ENCODE results near the gene ZNRD2. TPM values are rescaled to one million over a fixed set of nuclear protein-coding genes. Genes with fewer than 3 reads are reported as not detected.

ZNRD2 gene
- total RNA-seq, 5 donors from 2014 or later (not counting 1 experiment from before 2014, with no cell fraction given) = 32.5 to 36.9 (median 34.5) TPM

- Histone ChIP-seq H3K4me1 (ENCODE audit: control insufficient read depth in 1 of 2, extremely low read depth in 1 of 2, insufficient read depth in 2 of 2, low read length in 2 of 2) (peaks cover 15 to 36% of the 10 kb centered on the region in 2 experiments), H3K9me3 (no peaks in the 10 kb centered on the region), H3K27ac (ENCODE audit: low read length) (peak overlapping the region; percentile 47), H3K36me3 (ENCODE audit: control insufficient read depth in 2 of 2, extremely low read depth in 1 of 2, insufficient read depth in 1 of 2, low read length in 1 of 2) (peaks cover 19 to 61% of the 10 kb centered on the region in 2 donors), H3K27me3 (replicated peaks in 1 of 2; ENCODE audit: control insufficient read depth in 2 of 2, extremely low read depth in 1 of 2, insufficient read depth in 2 of 2, low read length in 1 of 2) (no peaks in the 10 kb centered on the region), H3K4me3 (ENCODE audit: control insufficient read depth in 1 of 2, extremely low read depth in 1 of 2, low read length in 1 of 2) (no peak overlapping the region)
- no peaks in the 10 kb centered on the region for H3K27me3 Mint-ChIP-seq
- H3K4me1 Mint-ChIP-seq = peaks cover 23 to 35% (median 32%) of the 10 kb centered on the region in 3 donors
- H3K27ac Mint-ChIP-seq = peak overlapping the region; percentile 74
- WGBS (ENCODE audit: insufficient coverage) = 64% methylated on average over 5 of the region's 5 CpGs
- DNase-seq = peak in 9 of 35 experiments; percentile 26 to 60 (median 47)
- H3K36me3 Mint-ChIP-seq = peaks cover 31% of the 10 kb centered on the region
- ChIA-PET POLR2A (interaction anchor here in 1 of 2 donors (0.5 kb wide), 1 partner anchor 36 kb away, joined by 8 read pairs; no protein-coding TSS in a partner anchor), CTCF (no interaction called here)
- no peaks in the 10 kb centered on the region for H3K9me3 Mint-ChIP-seq
- peak; percentile 39 to 76 (median 56) for ATAC-seq (replicated peaks in 1 of 4)
- no peak overlapping the region for H3K4me3 Mint-ChIP-seq
These were observed 40.1 kb upstream of the ZNRD2 start for GRCh38 chr11:65530157-65530496.

GRCh38 chr11:65532388-65533064 lies 37.8 kb upstream of the ZNRD2 start:
- Histone ChIP-seq H3K27me3 (replicated peaks in 1 of 2; ENCODE audit: control insufficient read depth in 2 of 2, extremely low read depth in 1 of 2, insufficient read depth in 2 of 2, low read length in 1 of 2) (no peaks in the 10 kb centered on the region), H3K9me3 (no peaks in the 10 kb centered on the region), H3K4me1 (ENCODE audit: control insufficient read depth in 1 of 2, extremely low read depth in 1 of 2, insufficient read depth in 2 of 2, low read length in 2 of 2) (peaks cover 7 to 17% of the 10 kb centered on the region in 2 experiments), H3K4me3 (ENCODE audit: control insufficient read depth in 1 of 2, extremely low read depth in 1 of 2, low read length in 1 of 2) (no peak overlapping the region), H3K27ac (ENCODE audit: low read length) (no peak overlapping the region), H3K36me3 (ENCODE audit: control insufficient read depth in 2 of 2, extremely low read depth in 1 of 2, insufficient read depth in 1 of 2, low read length in 1 of 2) (peaks cover 28 to 69% of the 10 kb centered on the region in 2 donors)
- Mint-ChIP-seq H3K4me3 (no peak overlapping the region), H3K27me3 (no peaks in the 10 kb centered on the region), H3K9me3 (no peaks in the 10 kb centered on the region), H3K4me1 (peaks cover 14 to 17% (median 16%) of the 10 kb centered on the region in 3 donors), H3K27ac (no peak overlapping the region), H3K36me3 (peaks cover 28% of the 10 kb centered on the region)
- DNase-seq (no peak), ATAC-seq (replicated peaks in 1 of 4) (no peak)
- POLR2A ChIA-PET = no interaction called here
- CTCF ChIA-PET = no interaction called here
- WGBS (ENCODE audit: insufficient coverage) = 96% methylated on average over 11 of the region's 15 CpGs

GRCh38 chr11:65535102-65535501 lies 35.2 kb upstream of the ZNRD2 start:
- no peaks in the 10 kb centered on the region for H3K9me3 ChIP-seq
- no peak overlapping the region for H3K27ac Mint-ChIP-seq
- H3K4me1 ChIP-seq (ENCODE audit: control insufficient read depth in 1 of 2, extremely low read depth in 1 of 2, insufficient read depth in 2 of 2, low read length in 2 of 2) = peaks cover 1 to 13% of the 10 kb centered on the region in 2 experiments
- peaks cover 32 to 66% of the 10 kb centered on the region in 2 donors for H3K36me3 ChIP-seq (ENCODE audit: control insufficient read depth in 2 of 2, extremely low read depth in 1 of 2, insufficient read depth in 1 of 2, low read length in 1 of 2)
- peaks cover 18% of the 10 kb centered on the region for H3K36me3 Mint-ChIP-seq
- no peak overlapping the region for H3K4me3 Mint-ChIP-seq
- CTCF ChIA-PET = no interaction called here
- 95% methylated on average over 8 of the region's 9 CpGs for WGBS (ENCODE audit: insufficient coverage)
- H3K27ac ChIP-seq (ENCODE audit: low read length) = no peak overlapping the region
- no peaks in the 10 kb centered on the region for H3K9me3 Mint-ChIP-seq
- ATAC-seq (replicated peaks in 1 of 4) (no peak), DNase-seq (no peak)
- H3K27me3 ChIP-seq (replicated peaks in 1 of 2; ENCODE audit: control insufficient read depth in 2 of 2, extremely low read depth in 1 of 2, insufficient read depth in 2 of 2, low read length in 1 of 2) = no peaks in the 10 kb centered on the region
- H3K4me3 ChIP-seq (ENCODE audit: control insufficient read depth in 1 of 2, extremely low read depth in 1 of 2, low read length in 1 of 2) = no peak overlapping the region
- H3K27me3 Mint-ChIP-seq = no peaks in the 10 kb centered on the region
- peaks cover 3% of the 10 kb centered on the region in 3 donors for H3K4me1 Mint-ChIP-seq
- POLR2A ChIA-PET = no interaction called here

- POLR2A ChIA-PET = no interaction called here
- DNase-seq (no peak), ATAC-seq (replicated peaks in 1 of 4) (no peak)
- H3K27ac ChIP-seq (ENCODE audit: low read length) = no peak overlapping the region
- H3K9me3 ChIP-seq = no peaks in the 10 kb centered on the region
- 89% methylated on average over 7 of the region's 12 CpGs for WGBS (ENCODE audit: insufficient coverage)
- CTCF ChIA-PET = interaction anchor here in 1 of 2 donors (0.6 kb wide), 1 partner anchor 590 kb away, joined by 8 read pairs; no protein-coding TSS in a partner anchor
- Mint-ChIP-seq H3K4me3 (no peak overlapping the region), H3K4me1 (peaks cover 6 to 9% (median 8%) of the 10 kb centered on the region in 3 donors), H3K36me3 (peaks cover 9% of the 10 kb centered on the region), H3K27me3 (no peaks in the 10 kb centered on the region), H3K27ac (peak overlapping the region in 1 of 2 donors; percentile 76), H3K9me3 (no peaks in the 10 kb centered on the region)
- no peak overlapping the region for H3K4me3 ChIP-seq (ENCODE audit: control insufficient read depth in 1 of 2, extremely low read depth in 1 of 2, low read length in 1 of 2)
- no peaks in the 10 kb centered on the region for H3K27me3 ChIP-seq (replicated peaks in 1 of 2; ENCODE audit: control insufficient read depth in 2 of 2, extremely low read depth in 1 of 2, insufficient read depth in 2 of 2, low read length in 1 of 2)
- H3K4me1 ChIP-seq (ENCODE audit: control insufficient read depth in 1 of 2, extremely low read depth in 1 of 2, insufficient read depth in 2 of 2, low read length in 2 of 2) = peaks cover 7 to 17% of the 10 kb centered on the region in 2 experiments
- peaks cover 24 to 51% of the 10 kb centered on the region in 2 donors for H3K36me3 ChIP-seq (ENCODE audit: control insufficient read depth in 2 of 2, extremely low read depth in 1 of 2, insufficient read depth in 1 of 2, low read length in 1 of 2)
These were observed 33.6 kb upstream of the ZNRD2 start for GRCh38 chr11:65536412-65537295.

- Mint-ChIP-seq H3K27ac (peak overlapping the region in 1 of 2 donors; percentile 61), H3K27me3 (no peaks in the 10 kb centered on the region), H3K9me3 (no peaks in the 10 kb centered on the region), H3K4me3 (peak overlapping the region in 2 of 3 donors; percentile 21 to 36), H3K36me3 (peaks cover 9% of the 10 kb centered on the region), H3K4me1 (peaks cover 12 to 13% (median 12%) of the 10 kb centered on the region in 3 donors)
- Histone ChIP-seq H3K36me3 (ENCODE audit: control insufficient read depth in 2 of 2, extremely low read depth in 1 of 2, insufficient read depth in 1 of 2, low read length in 1 of 2) (peaks cover 23 to 47% of the 10 kb centered on the region in 2 donors), H3K4me1 (ENCODE audit: control insufficient read depth in 1 of 2, extremely low read depth in 1 of 2, insufficient read depth in 2 of 2, low read length in 2 of 2) (peaks cover 8 to 21% of the 10 kb centered on the region in 2 experiments), H3K27me3 (replicated peaks in 1 of 2; ENCODE audit: control insufficient read depth in 2 of 2, extremely low read depth in 1 of 2, insufficient read depth in 2 of 2, low read length in 1 of 2) (no peaks in the 10 kb centered on the region), H3K9me3 (no peaks in the 10 kb centered on the region), H3K4me3 (ENCODE audit: control insufficient read depth in 1 of 2, extremely low read depth in 1 of 2, low read length in 1 of 2) (no peak overlapping the region), H3K27ac (ENCODE audit: low read length) (no peak overlapping the region)
- POLR2A ChIA-PET = no interaction called here
- WGBS (ENCODE audit: insufficient coverage) = no CpG with 5 or more reads among the region's 2 CpGs
- no peak for DNase-seq
- ATAC-seq (replicated peaks in 1 of 4) = no peak
- CTCF ChIA-PET = interaction anchor here (0.5 to 0.7 kb wide), 2 partner anchors 16 to 528 kb away, joined by 3 read pairs; no protein-coding TSS in a partner anchor
These were observed 33.0 kb upstream of the ZNRD2 start for GRCh38 chr11:65537296-65537597.

- no peaks in the 10 kb centered on the region for H3K9me3 ChIP-seq
- Mint-ChIP-seq H3K9me3 (no peaks in the 10 kb centered on the region), H3K4me3 (peak overlapping the region in 2 of 3 donors; percentile 21 to 36), H3K4me1 (peaks cover 12 to 15% (median 12%) of the 10 kb centered on the region in 3 donors), H3K27me3 (no peaks in the 10 kb centered on the region), H3K27ac (peak overlapping the region in 1 of 2 donors; percentile 61), H3K36me3 (peaks cover 11% of the 10 kb centered on the region)
- H3K4me1 ChIP-seq (ENCODE audit: control insufficient read depth in 1 of 2, extremely low read depth in 1 of 2, insufficient read depth in 2 of 2, low read length in 2 of 2) = peaks cover 8 to 21% of the 10 kb centered on the region in 2 experiments
- no peaks in the 10 kb centered on the region for H3K27me3 ChIP-seq (replicated peaks in 1 of 2; ENCODE audit: control insufficient read depth in 2 of 2, extremely low read depth in 1 of 2, insufficient read depth in 2 of 2, low read length in 1 of 2)
- 89% methylated on average over 10 of the region's 18 CpGs for WGBS (ENCODE audit: insufficient coverage)
- ChIA-PET POLR2A (no interaction called here), CTCF (interaction anchor here (0.5 to 0.7 kb wide), 2 partner anchors 16 to 528 kb away, joined by 3 read pairs; no protein-coding TSS in a partner anchor)
- no peak overlapping the region for H3K27ac ChIP-seq (ENCODE audit: low read length)
- no peak for DNase-seq
- no peak overlapping the region for H3K4me3 ChIP-seq (ENCODE audit: control insufficient read depth in 1 of 2, extremely low read depth in 1 of 2, low read length in 1 of 2)
- peaks cover 19 to 42% of the 10 kb centered on the region in 2 donors for H3K36me3 ChIP-seq (ENCODE audit: control insufficient read depth in 2 of 2, extremely low read depth in 1 of 2, insufficient read depth in 1 of 2, low read length in 1 of 2)
- ATAC-seq (replicated peaks in 1 of 4) = no peak
These were observed 32.6 kb upstream of the ZNRD2 start for GRCh38 chr11:65537620-65538231.

All from T-cell (primary cell).